ENCODE measurements around the gene TMBIM4.

The TMBIM4 gene

GRCh38 chr12:66140731-66141130 lies 29.1 kb downstream of the TMBIM4 start:
- DNase-seq (ENCODE audit: extremely low read depth, insufficient read length) = no peak
- Histone ChIP-seq H3K4me3 (replicated peaks; ENCODE audit: low read depth, low read length) (no peak overlapping the region), H3K36me3 (ENCODE audit: control insufficient read depth, insufficient read depth, low read length) (peaks cover 5% of the 10 kb centered on the region), H3K27me3 (replicated peaks; ENCODE audit: control insufficient read depth, insufficient read depth, low read length) (no peaks in the 10 kb centered on the region)
- no peak for TF ChIP-seq CTCF (IDR thresholded peaks at IDR 0.05; ENCODE audit: insufficient read depth, low read length, poor library complexity, severe bottlenecking)

- Histone ChIP-seq H3K27me3 (replicated peaks; ENCODE audit: control insufficient read depth, insufficient read depth, low read length) (no peaks in the 10 kb centered on the region), H3K36me3 (ENCODE audit: control insufficient read depth, insufficient read depth, low read length) (peaks cover 5% of the 10 kb centered on the region), H3K4me3 (replicated peaks; ENCODE audit: low read depth, low read length) (no peak overlapping the region)
- DNase-seq (ENCODE audit: extremely low read depth, insufficient read length) = no peak
- no peak for TF ChIP-seq CTCF (IDR thresholded peaks at IDR 0.05; ENCODE audit: insufficient read depth, low read length, poor library complexity, severe bottlenecking)
Observed at GRCh38 chr12:66139328-66139727, 30.5 kb downstream of the TMBIM4 start.

DNA sequence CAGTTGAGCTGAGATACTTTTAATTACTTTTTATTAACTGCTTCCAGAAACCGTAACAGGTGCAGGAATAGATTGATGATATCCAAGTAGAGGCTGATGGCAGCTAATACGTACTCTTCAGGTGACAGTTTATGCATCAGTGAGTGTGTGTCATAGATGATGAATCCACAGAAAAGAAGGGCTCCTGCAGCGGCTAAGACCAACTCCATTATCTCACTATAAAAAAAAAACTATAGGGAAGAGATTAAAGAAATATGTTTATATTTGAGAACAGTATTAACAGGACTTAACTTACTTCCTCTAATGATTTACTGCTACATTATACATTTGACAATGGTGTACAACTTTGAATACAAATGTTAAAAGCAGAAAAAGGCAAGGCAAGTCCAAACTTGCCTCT lies 31.9 kb downstream of the TMBIM4 start:
- no peak overlapping the region for H3K4me3 ChIP-seq (replicated peaks; ENCODE audit: low read depth, low read length)
- H3K27me3 ChIP-seq (replicated peaks; ENCODE audit: control insufficient read depth, insufficient read depth, low read length) = no peaks in the 10 kb centered on the region
- no peak for TF ChIP-seq CTCF (IDR thresholded peaks at IDR 0.05; ENCODE audit: insufficient read depth, low read length, poor library complexity, severe bottlenecking)
- no peak for DNase-seq (ENCODE audit: extremely low read depth, insufficient read length)
- peaks cover 3% of the 10 kb centered on the region; the same call in 1 of the 2 replicates for H3K36me3 ChIP-seq (ENCODE audit: control insufficient read depth, insufficient read depth, low read length)

DNA sequence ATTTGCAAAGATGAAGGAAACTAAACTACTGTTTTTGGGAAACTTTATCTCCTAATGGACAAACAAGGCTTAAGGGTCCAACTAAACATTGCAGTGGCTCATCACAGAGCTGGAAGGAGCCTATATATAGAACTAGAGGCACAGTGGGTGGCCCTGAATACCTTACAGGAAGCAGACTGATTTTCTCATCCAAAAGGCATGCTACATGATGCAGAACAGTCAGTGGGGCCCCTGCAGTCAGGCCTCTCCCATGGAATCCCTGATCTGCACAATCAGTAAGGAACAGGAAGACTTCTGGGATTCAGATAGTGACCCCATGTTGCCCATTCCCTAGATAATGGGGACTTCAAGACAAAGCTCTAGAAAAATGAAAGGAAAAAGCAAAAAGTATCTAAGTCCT lies 37.4 kb downstream of the TMBIM4 start:
- no peaks in the 10 kb centered on the region; the same call in 1 of the 2 replicates for H3K36me3 ChIP-seq (ENCODE audit: control insufficient read depth, insufficient read depth, low read length)
- H3K4me3 ChIP-seq (replicated peaks; ENCODE audit: low read depth, low read length) = no peak overlapping the region
- no peak for TF ChIP-seq CTCF (IDR thresholded peaks at IDR 0.05; ENCODE audit: insufficient read depth, low read length, poor library complexity, severe bottlenecking)
- H3K27me3 ChIP-seq (replicated peaks; ENCODE audit: control insufficient read depth, insufficient read depth, low read length) = no peaks in the 10 kb centered on the region
- DNase-seq (ENCODE audit: extremely low read depth, insufficient read length) = no peak

DNA sequence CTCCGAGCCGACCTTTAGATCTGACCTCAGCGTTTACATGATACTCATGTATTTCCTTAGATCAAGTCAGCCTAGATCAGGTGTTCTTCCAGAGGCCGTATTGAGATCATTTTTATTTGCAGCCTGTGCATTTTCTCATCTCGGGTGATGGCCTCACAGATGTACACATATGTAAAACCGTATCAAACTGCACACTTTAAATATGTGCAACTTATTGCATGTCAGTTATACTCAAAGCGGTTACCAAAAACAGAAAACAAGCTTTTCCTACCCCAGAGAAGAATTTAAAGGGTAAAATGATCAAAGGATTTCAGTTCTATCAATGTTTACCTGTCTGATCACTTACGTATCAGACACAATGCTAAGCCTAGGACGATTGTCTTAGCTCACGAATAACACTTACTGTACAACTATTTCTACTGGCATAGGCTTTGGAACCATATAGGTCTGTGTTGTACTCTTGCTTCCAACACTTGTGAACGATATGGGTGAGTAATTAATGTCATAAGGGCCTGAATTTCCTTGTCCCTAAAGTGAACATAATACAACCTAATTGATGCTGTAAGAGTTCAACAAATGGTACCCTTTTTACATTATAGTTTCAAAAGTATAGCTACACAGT lies 38.6 kb downstream of the TMBIM4 start:
- Histone ChIP-seq H3K27me3 (replicated peaks; ENCODE audit: control insufficient read depth, insufficient read depth, low read length) (no peaks in the 10 kb centered on the region), H3K4me3 (replicated peaks; ENCODE audit: low read depth, low read length) (peak overlapping the region; percentile 99), H3K36me3 (ENCODE audit: control insufficient read depth, insufficient read depth, low read length) (peaks cover 1% of the 10 kb centered on the region)
- DNase-seq (ENCODE audit: extremely low read depth, insufficient read length) = no peak
- no peak for TF ChIP-seq CTCF (IDR thresholded peaks at IDR 0.05; ENCODE audit: insufficient read depth, low read length, poor library complexity, severe bottlenecking)
